SJCRH30 (cell line): ENCODE data around the gene KCNT2. TPM values are rescaled to one million over a fixed set of nuclear protein-coding genes. Genes with fewer than 3 reads are reported as not detected.

Source experiments
- DNase-seq, 2 experiments: peaks; one replicate each; pipeline ENCODE4 v3.0.0-alpha.2; 2015 to 2020
- H3K27ac ChIP-seq: fragments of 250-450 bp; sonication (Bioruptor Pico); 2 replicates; pipeline ENCODE4 v1.5.1; 2020; ENCODE audit warnings: mild to moderate bottlenecking, moderate library complexity
- H3K27me3 ChIP-seq: fragments of 250-450 bp; sonication (Bioruptor Pico); 2 replicates; pipeline ENCODE4 v1.5.1; 2020; ENCODE audit warnings: mild to moderate bottlenecking, moderate library complexity
- H3K36me3 ChIP-seq: fragments of 250-450 bp; sonication (Bioruptor Pico); 2 replicates; pipeline ENCODE4 v1.5.1; 2020; ENCODE audit warnings: mild to moderate bottlenecking, moderate library complexity
- H3K4me1 ChIP-seq: fragments of 250-450 bp; sonication (Bioruptor Pico); 2 replicates; pipeline ENCODE4 v1.5.1; 2020; ENCODE audit warnings: mild to moderate bottlenecking, moderate library complexity
- H3K4me3 ChIP-seq: fragments of 250-450 bp; sonication (Bioruptor Pico); 2 replicates; pipeline ENCODE4 v1.5.1; 2020; ENCODE audit warnings: mild to moderate bottlenecking, moderate library complexity
- H3K9me3 ChIP-seq: fragments of 250-450 bp; sonication (Bioruptor Pico); replicated peaks from 2 replicates; pipeline ENCODE4 v1.5.1; 2020; ENCODE audit warnings: mild to moderate bottlenecking, moderate library complexity
- total RNA-seq: library from RNA; depleted of rRNA; stranded (reverse); fragments of >200 nt; shearing (Covaris generic); gene quantifications from 2 replicates; pipeline ENCODE4 v1.2.3, GENCODE V29; 2014

Gene KCNT2
- total RNA-seq, 1 experiment from 2014 or later: 2.7 TPM

DNA sequence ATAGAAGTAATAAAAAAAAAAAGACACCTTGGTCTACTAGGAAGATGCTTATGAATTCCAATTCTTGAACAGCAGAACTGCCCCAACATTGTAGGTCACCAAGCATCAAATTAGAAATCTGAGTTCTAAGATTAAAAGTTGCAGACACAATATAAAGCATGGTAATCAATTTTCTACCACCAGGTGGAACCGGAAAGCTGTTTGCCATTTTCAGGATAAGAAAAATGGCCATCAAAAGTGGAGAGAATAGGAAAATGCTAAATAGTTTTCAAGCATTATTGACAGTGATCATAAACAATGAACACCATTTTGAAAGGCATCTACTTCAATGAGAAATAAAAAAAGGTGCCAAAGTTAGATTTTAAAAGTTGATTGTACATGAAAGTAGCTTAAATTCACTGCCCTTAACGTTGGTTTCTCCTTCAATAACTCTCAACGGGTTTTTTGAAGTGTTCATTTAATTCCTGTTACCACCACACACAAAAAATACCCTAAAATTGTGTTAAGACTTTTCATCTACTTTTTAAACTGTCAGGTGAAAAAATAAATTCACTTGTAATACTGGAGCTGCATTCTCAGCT is 252.9 kb downstream of the KCNT2 start:
- no peaks in the 10 kb centered on the region for H3K4me1 ChIP-seq
- no peak overlapping the region for H3K4me3 ChIP-seq
- H3K9me3 ChIP-seq: no peaks in the 10 kb centered on the region
- no peaks in the 10 kb centered on the region for H3K27me3 ChIP-seq
- no peak overlapping the region for H3K27ac ChIP-seq
- DNase-seq: peak in 1 of 2 experiments; percentile 33
- no peaks in the 10 kb centered on the region for H3K36me3 ChIP-seq

DNA sequence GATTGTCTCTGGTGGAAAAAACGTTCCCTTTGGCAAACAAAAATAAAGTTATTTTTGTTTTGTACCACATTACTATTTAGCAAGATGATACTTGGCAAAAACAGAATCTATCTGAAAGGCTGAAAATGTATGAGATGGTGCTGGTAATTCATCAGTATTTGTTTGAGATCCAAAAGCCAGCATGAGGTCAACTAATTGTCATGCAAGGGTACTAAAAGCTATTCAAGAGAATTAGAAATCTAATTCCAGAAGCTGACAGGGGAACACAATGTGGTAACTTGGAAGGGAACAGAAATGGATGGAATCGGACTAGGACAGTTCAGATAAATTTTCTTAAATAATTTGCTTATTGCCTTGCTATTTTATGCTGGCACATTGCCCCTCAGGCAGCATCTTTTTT is 263.8 kb downstream of the KCNT2 start:
- H3K27me3 ChIP-seq: no peaks in the 10 kb centered on the region
- H3K4me1 ChIP-seq: no peaks in the 10 kb centered on the region
- no peak overlapping the region for H3K4me3 ChIP-seq
- DNase-seq: no peak
- no peaks in the 10 kb centered on the region for H3K36me3 ChIP-seq
- H3K9me3 ChIP-seq: no peaks in the 10 kb centered on the region
- no peak overlapping the region for H3K27ac ChIP-seq

DNA sequence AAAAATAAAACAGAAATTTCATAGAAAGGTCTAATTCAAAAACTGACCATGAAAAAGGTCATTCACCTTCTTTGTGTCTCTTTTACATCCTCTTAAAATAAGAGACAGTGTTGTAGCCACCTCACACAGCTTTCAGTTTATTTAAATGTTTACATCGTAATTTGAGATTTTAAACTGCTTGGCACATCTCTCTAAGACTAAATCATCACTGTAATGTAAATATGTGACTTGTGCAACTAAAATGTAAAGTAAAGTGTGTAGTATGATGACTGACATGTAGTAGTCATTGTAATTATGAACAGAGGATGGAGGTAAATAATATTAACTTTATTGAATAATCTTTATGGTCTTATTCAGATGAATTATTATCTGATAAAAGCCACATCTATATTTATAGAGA is 283.9 kb downstream of the KCNT2 start:
- no peak overlapping the region for H3K27ac ChIP-seq
- no peaks in the 10 kb centered on the region for H3K9me3 ChIP-seq
- no peaks in the 10 kb centered on the region for H3K4me1 ChIP-seq
- H3K36me3 ChIP-seq: no peaks in the 10 kb centered on the region
- H3K27me3 ChIP-seq: no peaks in the 10 kb centered on the region
- no peak for DNase-seq
- H3K4me3 ChIP-seq: no peak overlapping the region

DNA sequence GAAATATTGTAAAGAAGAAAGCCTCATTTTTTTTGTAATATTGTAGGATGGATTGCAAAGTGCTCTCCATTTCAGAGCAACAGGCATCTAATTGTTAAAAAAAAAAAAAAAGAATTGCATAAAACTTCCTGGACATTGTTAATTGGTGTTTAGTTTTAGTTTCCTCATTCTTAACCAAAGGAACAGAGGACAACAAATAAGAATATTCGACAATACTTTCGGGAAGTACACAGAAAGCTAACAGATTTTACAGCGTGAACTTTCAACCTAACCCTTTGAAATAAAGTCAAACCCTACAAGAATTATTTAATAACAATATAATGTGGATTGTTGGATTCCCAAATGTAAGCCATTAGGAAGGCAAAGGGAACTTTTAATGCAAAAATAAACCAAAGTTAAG is 284.4 kb downstream of the KCNT2 start:
- DNase-seq: no peak
- Histone ChIP-seq H3K36me3 (no peaks in the 10 kb centered on the region), H3K9me3 (no peaks in the 10 kb centered on the region), H3K4me3 (no peak overlapping the region), H3K4me1 (no peaks in the 10 kb centered on the region), H3K27ac (no peak overlapping the region), H3K27me3 (no peaks in the 10 kb centered on the region)

DNA sequence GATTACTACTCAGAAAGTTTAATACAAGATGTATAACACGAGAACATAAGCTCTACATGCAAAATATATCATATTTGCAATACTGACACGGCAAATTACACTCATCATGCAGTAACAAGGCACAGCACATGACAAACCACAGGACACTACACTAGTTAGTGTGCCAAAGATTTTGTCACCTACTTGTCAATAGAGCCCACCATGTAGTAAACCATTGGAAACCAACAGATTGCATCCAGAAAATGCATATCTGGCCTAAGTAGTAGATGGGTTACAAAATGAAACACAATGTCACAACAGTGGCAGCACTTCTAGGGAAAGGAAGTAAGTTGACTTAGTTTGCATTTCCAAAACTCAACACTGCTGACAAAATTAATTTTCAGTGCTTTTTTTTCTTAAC is 288.9 kb downstream of the KCNT2 start:
- no peak overlapping the region for H3K4me3 ChIP-seq
- H3K4me1 ChIP-seq: no peaks in the 10 kb centered on the region
- no peak for DNase-seq
- H3K27ac ChIP-seq: no peak overlapping the region
- H3K9me3 ChIP-seq: no peaks in the 10 kb centered on the region
- no peaks in the 10 kb centered on the region for H3K27me3 ChIP-seq
- no peaks in the 10 kb centered on the region for H3K36me3 ChIP-seq

DNA sequence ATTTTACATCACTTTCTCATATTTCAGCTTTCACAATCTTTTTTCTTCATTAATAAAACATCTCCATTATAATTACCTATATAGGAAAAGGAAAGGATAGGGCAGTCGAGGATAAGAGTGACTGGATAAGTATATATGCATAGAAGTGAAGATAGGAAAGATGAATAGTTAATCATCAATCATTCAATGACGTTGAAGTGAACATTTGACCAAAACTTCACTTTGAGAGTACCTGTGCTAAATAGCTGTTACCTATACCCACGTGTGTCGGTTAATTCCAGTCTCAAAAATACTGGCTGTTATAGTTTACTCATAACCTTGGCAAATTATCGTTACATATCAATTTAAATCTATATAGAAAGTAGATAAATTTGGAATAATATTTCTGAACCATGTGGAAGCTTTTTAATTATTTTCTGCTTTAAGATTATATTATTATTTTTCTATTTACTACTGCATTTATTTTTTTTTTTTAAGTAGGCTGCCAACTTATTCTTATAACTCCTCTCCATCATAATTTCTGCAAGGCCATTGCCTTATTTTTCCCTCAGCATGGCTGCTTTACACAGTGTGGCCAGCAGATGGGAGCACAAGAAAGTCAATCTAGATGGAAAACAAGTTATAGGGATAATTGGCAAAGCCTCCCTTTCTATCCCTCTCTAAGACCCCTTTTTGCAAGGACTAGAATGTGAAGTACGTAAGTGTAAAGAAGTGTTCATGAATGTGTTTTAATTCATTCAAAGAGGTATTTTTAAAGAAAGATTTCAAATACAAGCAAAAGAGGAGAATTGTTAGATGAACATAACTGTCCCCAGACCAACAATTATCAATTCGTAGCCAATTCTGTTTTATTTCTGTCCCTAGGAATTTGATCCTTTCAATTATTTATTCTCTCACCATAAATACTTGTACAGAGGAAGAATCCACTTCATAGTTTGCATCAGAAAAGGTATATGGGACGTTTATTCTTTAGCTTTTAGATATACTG is 290.4 kb downstream of the KCNT2 start:
- Histone ChIP-seq H3K9me3 (no peaks in the 10 kb centered on the region), H3K27ac (no peak overlapping the region), H3K27me3 (no peaks in the 10 kb centered on the region), H3K4me1 (no peaks in the 10 kb centered on the region), H3K36me3 (no peaks in the 10 kb centered on the region), H3K4me3 (no peak overlapping the region)
- DNase-seq: peak; percentile 19 to 54

DNA sequence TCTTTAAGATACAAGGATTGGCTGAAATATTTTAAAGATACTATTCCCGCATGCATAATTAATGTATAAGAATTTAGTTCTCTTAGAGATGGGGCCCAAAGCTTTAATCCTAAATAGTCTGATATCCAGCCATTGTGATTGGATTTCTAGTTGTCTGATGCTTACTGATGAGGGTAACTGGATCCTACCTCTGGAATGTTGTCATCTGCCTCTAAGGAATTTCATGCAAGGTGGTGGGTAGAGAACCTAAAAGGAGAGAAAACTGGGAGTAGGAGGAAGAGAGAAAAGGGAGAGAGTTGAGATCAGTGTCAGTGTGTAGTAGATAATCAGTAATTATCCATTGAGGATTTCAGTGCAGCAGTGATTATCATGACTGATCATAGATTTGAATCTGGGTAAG is 295.5 kb downstream of the KCNT2 start:
- no peaks in the 10 kb centered on the region for H3K4me1 ChIP-seq
- H3K27me3 ChIP-seq: no peaks in the 10 kb centered on the region
- no peaks in the 10 kb centered on the region for H3K36me3 ChIP-seq
- no peak overlapping the region for H3K27ac ChIP-seq
- no peak for DNase-seq
- H3K9me3 ChIP-seq: no peaks in the 10 kb centered on the region
- no peak overlapping the region for H3K4me3 ChIP-seq

DNA sequence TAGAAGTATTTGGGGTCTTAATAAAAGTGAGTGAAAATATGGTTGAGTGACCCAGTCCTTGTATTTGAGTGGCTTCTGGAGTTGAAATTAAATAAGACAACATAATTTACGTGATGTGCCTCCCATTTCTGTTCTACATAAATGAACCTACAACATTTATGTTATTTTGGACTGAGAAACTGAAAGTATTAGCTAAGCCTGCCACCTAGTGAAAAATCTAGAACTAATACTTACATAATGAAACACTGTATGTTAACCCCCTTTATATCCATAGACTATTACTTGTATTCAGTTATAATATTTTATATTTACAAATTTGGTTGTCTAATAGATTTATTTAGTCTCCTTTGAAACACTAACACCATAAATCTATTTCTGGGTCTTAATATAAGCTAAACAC is 298.9 kb downstream of the KCNT2 start:
- peak in 1 of 2 experiments; percentile 15 for DNase-seq
- no peaks in the 10 kb centered on the region for H3K4me1 ChIP-seq
- no peaks in the 10 kb centered on the region for H3K36me3 ChIP-seq
- no peaks in the 10 kb centered on the region for H3K9me3 ChIP-seq
- no peak overlapping the region for H3K4me3 ChIP-seq
- H3K27me3 ChIP-seq: no peaks in the 10 kb centered on the region
- H3K27ac ChIP-seq: no peak overlapping the region

DNA sequence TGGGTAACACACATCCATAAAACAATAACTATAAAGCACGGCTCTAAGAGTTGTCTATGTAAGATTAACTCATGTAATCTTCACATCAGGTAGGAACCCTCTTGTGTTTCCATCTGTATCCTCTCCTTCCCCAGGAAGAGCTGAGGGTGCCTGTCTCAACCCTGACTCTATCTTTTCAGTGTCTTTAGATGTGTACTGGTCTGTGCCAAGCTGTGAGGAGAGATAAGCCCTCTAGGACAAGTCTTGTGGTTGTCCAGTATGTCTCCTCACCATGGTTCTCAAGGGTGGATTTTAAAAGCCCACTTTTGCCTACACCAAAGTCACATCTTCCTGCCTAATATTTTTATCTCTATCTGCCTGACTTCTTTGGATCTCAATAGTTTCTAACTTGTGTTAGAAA is 300.1 kb downstream of the KCNT2 start:
- no peaks in the 10 kb centered on the region for H3K4me1 ChIP-seq
- H3K27me3 ChIP-seq: no peaks in the 10 kb centered on the region
- no peaks in the 10 kb centered on the region for H3K9me3 ChIP-seq
- H3K36me3 ChIP-seq: no peaks in the 10 kb centered on the region
- H3K4me3 ChIP-seq: no peak overlapping the region
- no peak overlapping the region for H3K27ac ChIP-seq
- no peak for DNase-seq

DNA sequence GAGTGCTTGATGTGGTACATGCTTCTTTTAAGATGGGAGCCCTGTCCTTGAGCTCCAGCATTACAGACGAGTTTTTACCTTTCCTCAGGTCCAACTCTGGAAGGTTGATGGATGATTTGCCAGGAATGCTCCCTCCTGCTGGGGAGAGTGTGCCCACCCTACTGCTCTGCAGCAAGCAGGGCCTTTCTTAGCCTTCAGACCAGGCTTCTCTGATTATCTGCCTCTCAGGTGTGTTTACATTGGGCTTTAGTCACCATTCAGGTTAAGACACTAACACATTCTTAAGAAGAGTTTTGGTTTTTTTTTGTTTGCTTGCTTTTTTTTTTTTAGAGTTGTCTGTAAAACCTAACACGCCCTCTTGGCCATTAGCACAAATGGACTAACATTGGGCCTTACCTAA is 301.8 kb downstream of the KCNT2 start:
- Histone ChIP-seq H3K9me3 (no peaks in the 10 kb centered on the region), H3K4me1 (no peaks in the 10 kb centered on the region), H3K27me3 (no peaks in the 10 kb centered on the region), H3K27ac (no peak overlapping the region), H3K4me3 (no peak overlapping the region), H3K36me3 (no peaks in the 10 kb centered on the region)
- DNase-seq: no peak

DNA sequence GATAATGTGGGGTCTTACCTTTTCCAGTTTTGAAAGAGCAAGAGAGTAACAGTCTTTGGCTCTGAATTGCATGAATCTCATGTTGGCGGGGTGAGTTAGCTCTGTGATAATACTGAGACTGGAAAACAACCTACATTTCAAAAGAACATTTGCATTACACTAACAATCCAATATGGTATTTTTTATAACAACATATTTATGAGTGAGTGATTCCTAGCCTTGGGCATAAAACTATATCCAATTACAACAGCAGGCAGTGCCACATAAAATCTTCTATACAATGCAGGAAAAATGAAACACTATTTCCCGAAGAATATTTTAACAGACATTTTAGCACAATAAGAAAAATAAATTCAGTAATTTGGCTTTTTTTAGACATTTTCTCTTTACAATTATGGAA is 303.0 kb downstream of the KCNT2 start:
- Histone ChIP-seq H3K27ac (no peak overlapping the region), H3K36me3 (no peaks in the 10 kb centered on the region), H3K4me1 (no peaks in the 10 kb centered on the region), H3K4me3 (no peak overlapping the region), H3K9me3 (no peaks in the 10 kb centered on the region), H3K27me3 (no peaks in the 10 kb centered on the region)
- DNase-seq: no peak

DNA sequence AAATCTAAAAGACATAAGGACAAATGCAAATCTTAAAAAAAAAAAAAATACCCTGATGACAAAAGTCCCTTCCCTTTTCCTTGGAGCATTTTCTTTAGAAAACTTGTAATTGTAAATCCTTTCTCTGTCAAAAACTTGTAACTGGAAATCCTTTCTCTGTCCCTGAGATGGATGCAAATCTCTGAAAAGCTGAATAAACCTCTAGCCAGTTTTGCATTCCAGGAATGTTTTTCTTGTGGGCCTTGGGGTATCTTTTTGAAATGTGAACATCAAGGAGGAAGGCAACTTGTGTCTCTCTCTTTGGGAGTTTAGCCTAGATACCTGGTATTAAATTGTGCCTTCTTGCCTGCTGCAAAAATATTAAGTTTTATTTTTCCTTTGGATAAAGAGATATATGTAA is 305.3 kb downstream of the KCNT2 start:
- Histone ChIP-seq H3K27ac (no peak overlapping the region), H3K4me1 (no peaks in the 10 kb centered on the region), H3K27me3 (no peaks in the 10 kb centered on the region), H3K36me3 (no peaks in the 10 kb centered on the region), H3K4me3 (no peak overlapping the region), H3K9me3 (no peaks in the 10 kb centered on the region)
- no peak for DNase-seq

DNA sequence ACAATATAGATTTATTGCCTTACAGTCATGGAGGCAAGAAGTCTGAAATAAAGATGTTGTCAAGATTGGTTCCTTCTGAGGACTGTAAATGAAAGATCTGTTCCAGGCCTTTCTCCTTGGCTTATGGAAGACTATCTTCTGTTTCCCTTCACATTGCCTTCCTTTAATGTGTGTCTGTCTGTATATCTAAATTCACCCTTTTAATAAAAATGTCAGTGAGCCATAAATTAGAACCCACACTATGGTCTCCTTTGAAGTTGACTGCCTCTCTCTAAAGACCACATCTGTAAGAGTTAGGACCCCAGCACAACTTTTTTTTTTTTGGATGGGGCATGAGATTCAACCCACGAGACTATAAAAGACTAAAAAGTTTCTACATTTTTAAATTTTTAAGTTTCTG is 305.8 kb downstream of the KCNT2 start:
- no peaks in the 10 kb centered on the region for H3K36me3 ChIP-seq
- no peak overlapping the region for H3K4me3 ChIP-seq
- H3K9me3 ChIP-seq: no peaks in the 10 kb centered on the region
- H3K27me3 ChIP-seq: no peaks in the 10 kb centered on the region
- H3K4me1 ChIP-seq: no peaks in the 10 kb centered on the region
- no peak for DNase-seq
- no peak overlapping the region for H3K27ac ChIP-seq

DNA sequence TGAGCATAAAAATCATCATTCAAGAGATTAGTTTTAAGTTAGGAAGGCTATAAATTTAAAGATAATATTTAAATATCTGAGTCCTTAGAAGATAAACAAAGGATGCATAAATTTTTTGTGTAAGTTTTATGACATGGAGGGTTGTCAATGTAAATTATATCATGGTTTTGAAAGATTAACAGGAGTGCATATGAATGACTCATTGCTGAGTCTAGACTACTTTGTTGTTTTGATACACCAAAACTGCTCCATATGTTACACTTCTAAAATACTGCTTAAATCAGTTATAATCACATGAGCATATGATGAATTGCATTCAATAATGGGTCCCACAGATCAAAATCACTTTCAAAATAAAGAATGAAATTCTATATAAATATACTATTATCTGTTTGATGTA is 312.5 kb downstream of the KCNT2 start:
- DNase-seq: no peak
- Histone ChIP-seq H3K4me3 (no peak overlapping the region), H3K36me3 (no peaks in the 10 kb centered on the region), H3K27me3 (no peaks in the 10 kb centered on the region), H3K9me3 (no peaks in the 10 kb centered on the region), H3K27ac (no peak overlapping the region), H3K4me1 (no peaks in the 10 kb centered on the region)

DNA sequence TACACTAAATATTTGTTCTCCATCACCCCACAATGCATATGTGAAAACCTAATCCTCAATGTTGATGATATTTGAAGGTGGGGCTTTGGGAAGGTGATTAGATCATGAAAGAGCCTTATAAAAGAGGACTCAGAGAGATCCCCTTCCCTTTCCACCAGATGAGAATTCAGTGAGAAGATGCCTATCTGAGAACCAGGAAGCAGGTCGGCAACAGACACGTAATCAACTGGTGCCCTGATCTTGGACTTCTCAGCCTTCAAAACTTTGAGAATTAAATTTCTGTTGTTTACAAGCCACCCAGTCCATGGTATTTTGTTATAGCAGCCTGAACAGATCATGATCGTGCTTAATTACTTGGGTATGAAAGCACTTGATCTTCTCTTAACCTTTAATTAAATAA is 329.4 kb downstream of the KCNT2 start:
- Histone ChIP-seq H3K4me1 (no peaks in the 10 kb centered on the region), H3K27me3 (no peaks in the 10 kb centered on the region), H3K9me3 (no peaks in the 10 kb centered on the region), H3K4me3 (no peak overlapping the region), H3K27ac (no peak overlapping the region), H3K36me3 (no peaks in the 10 kb centered on the region)
- no peak for DNase-seq

DNA sequence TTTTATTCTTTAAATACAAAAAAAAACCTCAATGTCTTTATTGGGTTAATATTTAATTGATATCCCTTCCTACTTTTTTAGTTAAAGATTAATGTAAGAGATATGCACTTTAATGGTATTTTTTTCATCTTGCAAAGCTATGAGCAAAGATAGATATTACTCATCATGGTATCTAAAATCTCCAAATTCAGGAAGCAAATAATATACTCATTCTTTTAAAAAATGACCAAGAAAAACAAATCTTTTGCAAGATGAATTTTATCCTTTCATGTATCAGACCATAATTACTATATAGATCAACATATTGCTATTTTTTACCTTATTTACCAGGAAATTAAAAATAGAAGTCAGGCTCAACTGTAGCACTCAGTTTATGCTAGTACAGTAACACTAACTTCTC is 330.4 kb downstream of the KCNT2 start:
- H3K36me3 ChIP-seq: no peaks in the 10 kb centered on the region
- no peak overlapping the region for H3K4me3 ChIP-seq
- H3K9me3 ChIP-seq: no peaks in the 10 kb centered on the region
- H3K27me3 ChIP-seq: no peaks in the 10 kb centered on the region
- H3K27ac ChIP-seq: no peak overlapping the region
- DNase-seq: no peak
- H3K4me1 ChIP-seq: no peaks in the 10 kb centered on the region
